Astrocyte (in vitro differentiated cells and primary cell): ENCODE data around the gene ACTA2.

Source experiments
- EZH2 ChIP-seq: IDR thresholded peaks from 2 replicates; pipeline ENCODE4 v1.6.1; 2012; ENCODE audit warnings: mild to moderate bottlenecking, low read length, inconsistent platforms; ENCODE audit not compliant: insufficient read depth
- TF ChIP-seq, protein P1 (sequence below): IDR thresholded peaks from 2 replicates; pipeline ENCODE4 v1.5.1; 2011; ENCODE audit warnings: low read depth, mild to moderate bottlenecking, inconsistent platforms, low read length, moderate library complexity; ENCODE audit not compliant: insufficient read depth

DNA sequence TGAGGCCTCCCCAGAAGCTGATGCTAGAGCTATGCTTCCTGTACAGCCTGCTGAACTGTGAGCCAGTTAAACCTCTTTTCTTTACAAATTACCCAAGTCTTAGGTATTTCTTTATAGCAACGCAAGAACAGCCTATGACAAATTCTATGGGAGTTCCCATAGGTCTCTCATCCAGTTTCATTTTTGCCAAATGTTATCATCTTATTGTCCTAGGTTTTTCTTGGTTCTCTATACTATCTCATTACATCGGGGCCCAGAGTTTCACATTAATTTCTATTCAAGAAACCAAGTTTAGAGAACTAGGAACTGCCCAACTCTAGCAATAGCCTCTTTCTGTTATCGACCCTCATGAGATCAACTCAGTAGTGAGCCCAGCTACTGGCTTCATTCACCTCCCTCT lies 15.9 kb downstream of the ACTA2 start:
- TF ChIP-seq, protein P1, sequence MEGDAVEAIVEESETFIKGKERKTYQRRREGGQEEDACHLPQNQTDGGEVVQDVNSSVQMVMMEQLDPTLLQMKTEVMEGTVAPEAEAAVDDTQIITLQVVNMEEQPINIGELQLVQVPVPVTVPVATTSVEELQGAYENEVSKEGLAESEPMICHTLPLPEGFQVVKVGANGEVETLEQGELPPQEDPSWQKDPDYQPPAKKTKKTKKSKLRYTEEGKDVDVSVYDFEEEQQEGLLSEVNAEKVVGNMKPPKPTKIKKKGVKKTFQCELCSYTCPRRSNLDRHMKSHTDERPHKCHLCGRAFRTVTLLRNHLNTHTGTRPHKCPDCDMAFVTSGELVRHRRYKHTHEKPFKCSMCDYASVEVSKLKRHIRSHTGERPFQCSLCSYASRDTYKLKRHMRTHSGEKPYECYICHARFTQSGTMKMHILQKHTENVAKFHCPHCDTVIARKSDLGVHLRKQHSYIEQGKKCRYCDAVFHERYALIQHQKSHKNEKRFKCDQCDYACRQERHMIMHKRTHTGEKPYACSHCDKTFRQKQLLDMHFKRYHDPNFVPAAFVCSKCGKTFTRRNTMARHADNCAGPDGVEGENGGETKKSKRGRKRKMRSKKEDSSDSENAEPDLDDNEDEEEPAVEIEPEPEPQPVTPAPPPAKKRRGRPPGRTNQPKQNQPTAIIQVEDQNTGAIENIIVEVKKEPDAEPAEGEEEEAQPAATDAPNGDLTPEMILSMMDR = no peak
- TF ChIP-seq EZH2 = no peak
